ENCODE results near the gene RAB40B. TPM values are rescaled to one million over a fixed set of nuclear protein-coding genes. Genes with fewer than 3 reads are reported as not detected.
"Not testable (repeated sequence)": the region's sequence is repeated elsewhere in the genome, so short reads cannot be mapped to it uniquely, and the experiment has no call there.

RAB40B gene, protein sequence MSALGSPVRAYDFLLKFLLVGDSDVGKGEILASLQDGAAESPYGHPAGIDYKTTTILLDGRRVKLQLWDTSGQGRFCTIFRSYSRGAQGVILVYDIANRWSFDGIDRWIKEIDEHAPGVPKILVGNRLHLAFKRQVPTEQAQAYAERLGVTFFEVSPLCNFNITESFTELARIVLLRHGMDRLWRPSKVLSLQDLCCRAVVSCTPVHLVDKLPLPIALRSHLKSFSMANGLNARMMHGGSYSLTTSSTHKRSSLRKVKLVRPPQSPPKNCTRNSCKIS
- total RNA-seq (2021), result 3.2 and 4.8 TPM in 2 replicates
- Bru-seq, nascent RNA, result percentile 25 among the genes with signal in this experiment
- percentile 30 among the genes with signal in this experiment for BruChase-seq, experiment 1, labeled RNA remaining after a 2-hour chase
- BruChase-seq, experiment 2, labeled RNA remaining after a 6-hour chase, result percentile 33 among the genes with signal in this experiment
- long read RNA-seq, transcript RAB40B-206 (6 exons, 3,859 nt), result major isoform, 8 of 11 reads
- long read RNA-seq, partial matches to known transcripts, result 0 of 11 reads
- long read RNA-seq, other reads (novel, unspliced or antisense), result 1 of 11 reads

GRCh38 chr17:82698065-82698973, at the start of gene RAB40B:
RAB40B (minus strand) TSS chr17:82698698; CDS start chr17:82698596, 102 bp downstream.
- H3K36me3 ChIP-seq (ENCODE audit: insufficient read depth, low read length, poor library complexity, severe bottlenecking), result no peaks in the 10 kb centered on the region
- CTCF ChIA-PET, result no interaction called here
- H3K27ac ChIP-seq (ENCODE audit: low read depth, low read length, poor library complexity, severe bottlenecking), result no peak within 1 kb of the TSS
- POLR2A ChIA-PET (ENCODE audit: low non-redundant PET), result interaction anchor here (0.6 kb wide), 1 partner anchor 20 kb away, joined by 13 read pairs; no protein-coding TSS in a partner anchor
- intact Hi-C loops (cut with micrococcal nuclease; ENCODE audit: unreplicated experiment), result no loop called here
- peaks cover 9% of the 10 kb centered on the region for H3K27me3 ChIP-seq (replicated peaks; ENCODE audit: insufficient read depth, low read depth, low read length, poor library complexity)
- peak; percentile 99 for DNase-seq (ENCODE audit: low spot score)
- H3K9me3 ChIP-seq (ENCODE audit: low read depth, low read length, poor library complexity, severe bottlenecking), result peaks cover 8% of the 10 kb centered on the region
- BruUV-seq (replicated peaks), result no TSS peak
- H3K4me3 ChIP-seq (ENCODE audit: low read depth, low read length, poor library complexity, severe bottlenecking), result peak within 1 kb of the TSS; percentile 57
- H3K4me1 ChIP-seq (ENCODE audit: insufficient read depth, low read length, poor library complexity, severe bottlenecking), result no peaks in the 10 kb centered on the region
- TF ChIP-seq, protein P1, sequence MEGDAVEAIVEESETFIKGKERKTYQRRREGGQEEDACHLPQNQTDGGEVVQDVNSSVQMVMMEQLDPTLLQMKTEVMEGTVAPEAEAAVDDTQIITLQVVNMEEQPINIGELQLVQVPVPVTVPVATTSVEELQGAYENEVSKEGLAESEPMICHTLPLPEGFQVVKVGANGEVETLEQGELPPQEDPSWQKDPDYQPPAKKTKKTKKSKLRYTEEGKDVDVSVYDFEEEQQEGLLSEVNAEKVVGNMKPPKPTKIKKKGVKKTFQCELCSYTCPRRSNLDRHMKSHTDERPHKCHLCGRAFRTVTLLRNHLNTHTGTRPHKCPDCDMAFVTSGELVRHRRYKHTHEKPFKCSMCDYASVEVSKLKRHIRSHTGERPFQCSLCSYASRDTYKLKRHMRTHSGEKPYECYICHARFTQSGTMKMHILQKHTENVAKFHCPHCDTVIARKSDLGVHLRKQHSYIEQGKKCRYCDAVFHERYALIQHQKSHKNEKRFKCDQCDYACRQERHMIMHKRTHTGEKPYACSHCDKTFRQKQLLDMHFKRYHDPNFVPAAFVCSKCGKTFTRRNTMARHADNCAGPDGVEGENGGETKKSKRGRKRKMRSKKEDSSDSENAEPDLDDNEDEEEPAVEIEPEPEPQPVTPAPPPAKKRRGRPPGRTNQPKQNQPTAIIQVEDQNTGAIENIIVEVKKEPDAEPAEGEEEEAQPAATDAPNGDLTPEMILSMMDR (conservative IDR thresholded peaks at IDR 0.05; ENCODE audit: low read depth, low read length), result no peak
- no peak for TF ChIP-seq EZH2 (IDR thresholded peaks at IDR 0.05; ENCODE audit: borderline replicate concordance, low read depth, low read length, poor library complexity, severe bottlenecking)

GRCh38 chr17:82745524-82745923, 47.0 kb upstream of the RAB40B start:
- no peaks in the 10 kb centered on the region for H3K27me3 ChIP-seq (replicated peaks; ENCODE audit: insufficient read depth, low read depth, low read length, poor library complexity)
- no TSS peak for BruUV-seq (replicated peaks)
- CTCF ChIA-PET, result no interaction called here
- H3K36me3 ChIP-seq (ENCODE audit: insufficient read depth, low read length, poor library complexity, severe bottlenecking), result peaks cover 10% of the 10 kb centered on the region
- intact Hi-C loops (cut with micrococcal nuclease; ENCODE audit: unreplicated experiment), result no loop called here
- no peak overlapping the region for H3K27ac ChIP-seq (ENCODE audit: low read depth, low read length, poor library complexity, severe bottlenecking)
- no peaks in the 10 kb centered on the region for H3K4me1 ChIP-seq (ENCODE audit: insufficient read depth, low read length, poor library complexity, severe bottlenecking)
- peaks cover 10% of the 10 kb centered on the region for H3K9me3 ChIP-seq (ENCODE audit: low read depth, low read length, poor library complexity, severe bottlenecking)
- H3K4me3 ChIP-seq (ENCODE audit: low read depth, low read length, poor library complexity, severe bottlenecking), result no peak overlapping the region
- no peak for TF ChIP-seq EZH2 (IDR thresholded peaks at IDR 0.05; ENCODE audit: borderline replicate concordance, low read depth, low read length, poor library complexity, severe bottlenecking)
- TF ChIP-seq, protein P1 (conservative IDR thresholded peaks at IDR 0.05; ENCODE audit: low read depth, low read length), result no peak
- POLR2A ChIA-PET (ENCODE audit: low non-redundant PET), result no interaction called here
- DNase-seq (ENCODE audit: low spot score), result no peak

GRCh38 chr17:82744736-82745135, 46.2 kb upstream of the RAB40B start:
- Histone ChIP-seq H3K36me3 (ENCODE audit: insufficient read depth, low read length, poor library complexity, severe bottlenecking) (peaks cover 16% of the 10 kb centered on the region), H3K9me3 (ENCODE audit: low read depth, low read length, poor library complexity, severe bottlenecking) (peaks cover 16% of the 10 kb centered on the region)
- POLR2A ChIA-PET (ENCODE audit: low non-redundant PET); H3K4me3 ChIP-seq (ENCODE audit: low read depth, low read length, poor library complexity, severe bottlenecking); BruUV-seq (replicated peaks); H3K27ac ChIP-seq (ENCODE audit: low read depth, low read length, poor library complexity, severe bottlenecking); intact Hi-C loops (cut with micrococcal nuclease; ENCODE audit: unreplicated experiment); DNase-seq (ENCODE audit: low spot score); CTCF ChIA-PET; H3K27me3 ChIP-seq (replicated peaks; ENCODE audit: insufficient read depth, low read depth, low read length, poor library complexity); H3K4me1 ChIP-seq (ENCODE audit: insufficient read depth, low read length, poor library complexity, severe bottlenecking): not testable (repeated sequence)
